Liver (tissue), 9 donors: ENCODE results near the gene STPG1. TPM values are rescaled to one million over a fixed set of nuclear protein-coding genes. Genes with fewer than 3 reads are reported as not detected.

Experiments used
- DNase-seq: peaks from one replicate; pipeline ENCODE4 v3.0.0-alpha.2; 2017; ENCODE audit warnings: low spot score
- H3K27ac ChIP-seq, 2 donors: one replicate each; pipeline ENCODE4 v1.7.0; 2013; ENCODE audit warnings: inconsistent platforms in 2 of 2, low read length in 2 of 2, control low read depth in 1 of 2, low read depth in 1 of 2, mild to moderate bottlenecking in 1 of 2
- H3K27me3 ChIP-seq, 4 donors: one replicate each; pipeline versions ENCODE4 v1.6.1 to v1.7.0; 2013; ENCODE audit warnings: low read length in 3 of 4, inconsistent platforms in 1 of 4, mild to moderate bottlenecking in 1 of 4, moderate library complexity in 1 of 4; ENCODE audit not compliant: control insufficient read depth in 4 of 4, insufficient read depth in 4 of 4
- H3K36me3 ChIP-seq, 4 donors: one replicate each; pipeline versions ENCODE4 v1.6.1 to v1.7.0; 2013; ENCODE audit warnings: low read length in 3 of 4, mild to moderate bottlenecking in 3 of 4, low read depth in 1 of 4, moderate library complexity in 1 of 4; ENCODE audit not compliant: control insufficient read depth in 4 of 4, insufficient read depth in 3 of 4
- H3K4me1 ChIP-seq, 4 donors: one replicate each; pipeline versions ENCODE4 v1.6.1 to v1.7.0; 2013; ENCODE audit warnings: low read length in 3 of 4, mild to moderate bottlenecking in 3 of 4, moderate library complexity in 1 of 4; ENCODE audit not compliant: control insufficient read depth in 4 of 4, insufficient read depth in 4 of 4
- H3K4me3 ChIP-seq, 3 donors: one replicate each; pipeline versions ENCODE4 v1.6.1 to v1.7.0; 2013; ENCODE audit warnings: low read length in 3 of 3, control low read depth in 1 of 3, low read depth in 1 of 3, mild to moderate bottlenecking in 1 of 3
- H3K9ac ChIP-seq, 2 donors: one replicate each; pipeline ENCODE4 v1.7.0; 2013; ENCODE audit warnings: low read length in 2 of 2, mild to moderate bottlenecking in 2 of 2, moderate library complexity in 2 of 2, control low read depth in 1 of 2, low read depth in 1 of 2
- H3K9me3 ChIP-seq, 4 donors: one replicate each; pipeline versions ENCODE4 v1.6.1 to v1.7.0; 2013; ENCODE audit warnings: low read length in 3 of 4; ENCODE audit not compliant: control insufficient read depth in 4 of 4
- ATF3 ChIP-seq: IDR thresholded peaks from 2 replicates; pipeline ENCODE4 v1.6.1; 2016; ENCODE audit warnings: antibody characterized with exemption
- EGR1 ChIP-seq, 2 donors: IDR thresholded peaks; 2 replicates each; pipeline ENCODE4 v1.6.1; 2016 to 2018; ENCODE audit warnings: antibody characterized with exemption in 2 of 2, low read depth in 2 of 2
- FOXA1 ChIP-seq: IDR thresholded peaks from 2 replicates; pipeline ENCODE4 v1.6.1; 2016; ENCODE audit warnings: antibody characterized with exemption
- FOXA2 ChIP-seq: IDR thresholded peaks from 2 replicates; pipeline ENCODE4 v1.6.1; 2016; ENCODE audit warnings: antibody characterized with exemption
- GABPA ChIP-seq, 2 donors: IDR thresholded peaks in 1 of 2; conservative IDR thresholded peaks in 1 of 2; 2 replicates each; pipeline ENCODE4 v1.6.1; 2016; ENCODE audit warnings: antibody characterized with exemption in 2 of 2, mild to moderate bottlenecking in 1 of 2, moderate library complexity in 1 of 2
- HNF4G ChIP-seq: IDR thresholded peaks from 2 replicates; pipeline ENCODE4 v1.6.1; 2016; ENCODE audit warnings: antibody characterized with exemption
- JUND ChIP-seq, 2 donors: IDR thresholded peaks; 2 replicates each; pipeline ENCODE4 v1.6.1; 2016; ENCODE audit warnings: antibody characterized with exemption in 2 of 2
- NR2F2 ChIP-seq: IDR thresholded peaks from 2 replicates; pipeline ENCODE4 v1.6.1; 2016; ENCODE audit warnings: antibody characterized with exemption
- RAD21 ChIP-seq, 2 donors: IDR thresholded peaks; 2 replicates each; pipeline ENCODE4 v1.6.1; 2016; ENCODE audit warnings: antibody characterized with exemption in 2 of 2, mild to moderate bottlenecking in 2 of 2
- REST ChIP-seq: IDR thresholded peaks from 2 replicates; pipeline ENCODE4 v1.6.1; 2016; ENCODE audit warnings: antibody characterized with exemption, mild to moderate bottlenecking
- SP1 ChIP-seq: IDR thresholded peaks from 2 replicates; pipeline ENCODE4 v1.6.1; 2018; ENCODE audit warnings: antibody characterized with exemption, mild to moderate bottlenecking
- YY1 ChIP-seq: IDR thresholded peaks from 2 replicates; pipeline ENCODE4 v1.6.1; 2016; ENCODE audit warnings: antibody characterized with exemption, mild to moderate bottlenecking
- WGBS: extraction: QIAGEN DNeasy Blood & Tissue Kit; methylation state at CpG from one replicate; pipeline ENCODE4 v1.1.7; 2013; 5-methylcytosine and 5-hydroxymethylcytosine counted together
- polyA plus RNA-seq, 2 donors: library from polyadenylated mRNA; stranded (reverse) in 1 of 2; unstranded in 1 of 2; fragments of 200-250 nt in 1 of 2; fragments of >200 nt in 1 of 2; fragmentation: Nextera tagmentation in 1 of 2; extraction: Ambion mirVana in 1 of 2; gene quantifications; one replicate each; pipeline versions ENCODE4 v1.2.1 to v1.2.3, GENCODE V29; 2013 to 2015
- total RNA-seq, 2 donors: library from RNA; depleted of rRNA; stranded (reverse); fragments of >200 nt; gene quantifications; one replicate each; pipeline ENCODE4 v1.2.3, GENCODE V29; 2014
- TF ChIP-seq, protein P1 (sequence below): IDR thresholded peaks from 2 replicates; pipeline ENCODE4 v1.6.1; 2016; ENCODE audit warnings: antibody characterized with exemption
- TF ChIP-seq, protein P2 (sequence below): IDR thresholded peaks from 2 replicates; pipeline ENCODE4 v1.6.1; 2016; ENCODE audit warnings: antibody characterized with exemption
- TF ChIP-seq, protein P3 (sequence below): fragments of 150-350 bp; IDR thresholded peaks from 2 replicates; pipeline ENCODE4 v1.5.1; 2017; ENCODE audit warnings: improper control_type of control experiment, low read depth, low read length; ENCODE audit not compliant: missing input control
- donor health status: healthy.
- donor health status: healthy.
- donor health status: healthy.
- donor health status: healthy.
- donor health status: healthy.

The STPG1 gene
- total and polyA plus RNA-seq, 4 donors = 0.92 to 2.9 (median 1.0) TPM

DNA sequence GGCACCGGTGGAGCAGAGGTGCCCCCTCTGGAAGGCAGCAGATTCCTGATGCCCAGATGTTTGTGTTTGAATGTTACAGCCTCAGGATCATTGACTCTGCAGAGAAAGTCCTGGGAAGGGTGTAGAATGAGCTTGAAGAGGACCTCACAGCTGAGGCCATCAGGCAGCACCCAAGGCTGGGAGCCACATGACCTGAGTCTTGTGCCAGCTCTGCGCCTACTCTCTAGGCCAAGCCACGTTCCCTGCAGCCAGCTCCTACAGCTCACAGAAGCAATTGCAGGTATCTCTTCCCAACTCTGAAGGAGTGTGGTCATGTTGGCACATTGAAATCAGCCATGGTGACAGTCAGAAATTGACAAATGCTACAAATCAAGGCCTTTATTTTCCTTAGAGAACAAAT is 58.1 kb downstream of the STPG1 start:
- no peak overlapping the region for H3K27ac ChIP-seq
- TF ChIP-seq GABPA (IDR thresholded peaks at IDR 0.05 in 1 of 2, conservative IDR thresholded peaks at IDR 0.05 in 1 of 2) (no peak), ATF3 (no peak), FOXA1 (no peak), EGR1 (IDR thresholded peaks at IDR 0.05; ENCODE audit: low read depth in 2 of 2) (no peak), FOXA2 (no peak), SP1 (no peak)
- TF ChIP-seq, protein P1, sequence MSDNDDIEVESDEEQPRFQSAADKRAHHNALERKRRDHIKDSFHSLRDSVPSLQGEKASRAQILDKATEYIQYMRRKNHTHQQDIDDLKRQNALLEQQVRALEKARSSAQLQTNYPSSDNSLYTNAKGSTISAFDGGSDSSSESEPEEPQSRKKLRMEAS = no peak
- no peak for DNase-seq
- H3K9me3 ChIP-seq = no peaks in the 10 kb centered on the region
- no peak overlapping the region for H3K9ac ChIP-seq
- H3K4me3 ChIP-seq = no peak overlapping the region
- peaks cover 0 to 4% (median 0%) of the 10 kb centered on the region in 4 donors for H3K36me3 ChIP-seq
- H3K27me3 ChIP-seq = no peaks in the 10 kb centered on the region
- WGBS = 78% methylated on average over 3 of the region's 3 CpGs
- no peaks in the 10 kb centered on the region for H3K4me1 ChIP-seq

DNA sequence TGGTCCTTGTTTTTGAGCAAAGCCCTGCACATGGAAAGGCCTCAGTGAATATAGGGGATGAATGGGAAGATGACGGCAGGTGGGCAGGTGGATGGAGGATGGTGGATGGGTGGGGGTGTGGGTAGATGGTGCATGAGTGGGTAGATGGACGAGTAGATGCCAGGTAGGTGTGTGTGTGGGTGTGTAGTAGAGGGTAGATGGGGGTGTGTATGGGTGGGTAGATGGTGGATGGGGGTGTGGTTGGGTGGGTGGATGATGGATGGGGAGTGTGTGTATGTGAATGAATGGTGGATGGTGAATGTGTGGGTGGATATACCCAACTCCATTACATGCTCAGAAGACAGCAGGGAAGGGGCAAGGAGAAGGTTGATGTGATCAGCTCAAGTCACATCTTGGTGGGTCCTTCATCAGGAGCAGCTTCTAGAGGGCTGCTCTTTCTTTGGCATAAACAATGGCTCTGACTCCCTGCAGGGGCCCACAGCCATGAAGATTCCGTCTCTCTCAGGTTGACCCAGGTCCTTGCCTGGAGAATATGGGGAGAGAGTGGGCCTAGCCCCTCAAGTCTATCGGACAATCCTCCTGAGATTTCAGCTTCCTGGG is 60.2 kb downstream of the STPG1 start:
- Histone ChIP-seq H3K9ac (no peak overlapping the region), H3K9me3 (no peaks in the 10 kb centered on the region), H3K27me3 (no peaks in the 10 kb centered on the region), H3K4me1 (no peaks in the 10 kb centered on the region), H3K36me3 (peaks cover 0 to 4% (median 0%) of the 10 kb centered on the region in 4 donors), H3K27ac (no peak overlapping the region), H3K4me3 (no peak overlapping the region)
- TF ChIP-seq EGR1 (IDR thresholded peaks at IDR 0.05; ENCODE audit: low read depth in 2 of 2) (no peak), JUND (IDR thresholded peaks at IDR 0.05) (no peak), NR2F2 (no peak), FOXA2 (no peak), FOXA1 (no peak), HNF4G (no peak), YY1 (no peak), SP1 (no peak), RAD21 (IDR thresholded peaks at IDR 0.05) (no peak), REST (no peak), GABPA (IDR thresholded peaks at IDR 0.05 in 1 of 2, conservative IDR thresholded peaks at IDR 0.05 in 1 of 2) (no peak)
- TF ChIP-seq, protein P2, sequence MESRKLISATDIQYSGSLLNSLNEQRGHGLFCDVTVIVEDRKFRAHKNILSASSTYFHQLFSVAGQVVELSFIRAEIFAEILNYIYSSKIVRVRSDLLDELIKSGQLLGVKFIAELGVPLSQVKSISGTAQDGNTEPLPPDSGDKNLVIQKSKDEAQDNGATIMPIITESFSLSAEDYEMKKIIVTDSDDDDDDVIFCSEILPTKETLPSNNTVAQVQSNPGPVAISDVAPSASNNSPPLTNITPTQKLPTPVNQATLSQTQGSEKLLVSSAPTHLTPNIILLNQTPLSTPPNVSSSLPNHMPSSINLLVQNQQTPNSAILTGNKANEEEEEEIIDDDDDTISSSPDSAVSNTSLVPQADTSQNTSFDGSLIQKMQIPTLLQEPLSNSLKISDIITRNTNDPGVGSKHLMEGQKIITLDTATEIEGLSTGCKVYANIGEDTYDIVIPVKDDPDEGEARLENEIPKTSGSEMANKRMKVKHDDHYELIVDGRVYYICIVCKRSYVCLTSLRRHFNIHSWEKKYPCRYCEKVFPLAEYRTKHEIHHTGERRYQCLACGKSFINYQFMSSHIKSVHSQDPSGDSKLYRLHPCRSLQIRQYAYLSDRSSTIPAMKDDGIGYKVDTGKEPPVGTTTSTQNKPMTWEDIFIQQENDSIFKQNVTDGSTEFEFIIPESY = no peak
- TF ChIP-seq, protein P1 = no peak
- TF ChIP-seq, protein P3, sequence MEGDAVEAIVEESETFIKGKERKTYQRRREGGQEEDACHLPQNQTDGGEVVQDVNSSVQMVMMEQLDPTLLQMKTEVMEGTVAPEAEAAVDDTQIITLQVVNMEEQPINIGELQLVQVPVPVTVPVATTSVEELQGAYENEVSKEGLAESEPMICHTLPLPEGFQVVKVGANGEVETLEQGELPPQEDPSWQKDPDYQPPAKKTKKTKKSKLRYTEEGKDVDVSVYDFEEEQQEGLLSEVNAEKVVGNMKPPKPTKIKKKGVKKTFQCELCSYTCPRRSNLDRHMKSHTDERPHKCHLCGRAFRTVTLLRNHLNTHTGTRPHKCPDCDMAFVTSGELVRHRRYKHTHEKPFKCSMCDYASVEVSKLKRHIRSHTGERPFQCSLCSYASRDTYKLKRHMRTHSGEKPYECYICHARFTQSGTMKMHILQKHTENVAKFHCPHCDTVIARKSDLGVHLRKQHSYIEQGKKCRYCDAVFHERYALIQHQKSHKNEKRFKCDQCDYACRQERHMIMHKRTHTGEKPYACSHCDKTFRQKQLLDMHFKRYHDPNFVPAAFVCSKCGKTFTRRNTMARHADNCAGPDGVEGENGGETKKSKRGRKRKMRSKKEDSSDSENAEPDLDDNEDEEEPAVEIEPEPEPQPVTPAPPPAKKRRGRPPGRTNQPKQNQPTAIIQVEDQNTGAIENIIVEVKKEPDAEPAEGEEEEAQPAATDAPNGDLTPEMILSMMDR = no peak
- DNase-seq = no peak
- WGBS = 94% methylated on average over 4 of the region's 4 CpGs
